Measurements from ENCODE around the gene TSPAN16.

DNA sequence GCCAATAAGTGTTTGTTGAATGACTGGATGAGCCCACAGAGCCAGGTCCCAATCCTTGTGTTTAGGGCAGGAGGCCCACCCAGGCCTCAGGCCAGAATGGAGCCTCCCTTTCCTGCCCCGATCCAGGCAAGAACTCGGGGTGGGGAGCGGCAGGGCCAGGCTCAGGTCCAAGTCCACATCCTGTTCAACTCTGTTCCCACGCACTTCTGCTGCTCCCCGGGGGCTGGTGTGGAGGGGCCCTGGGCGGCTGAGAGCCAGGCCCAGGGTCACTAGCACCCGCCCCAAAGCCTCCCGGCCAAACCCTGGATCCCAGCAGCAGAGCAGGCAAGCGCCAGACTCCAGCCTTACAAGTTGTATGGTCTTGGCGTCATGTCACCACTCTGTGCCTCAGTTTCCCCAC is 48.6 kb upstream of the TSPAN16 start:
- TF ChIP-seq, protein P1, sequence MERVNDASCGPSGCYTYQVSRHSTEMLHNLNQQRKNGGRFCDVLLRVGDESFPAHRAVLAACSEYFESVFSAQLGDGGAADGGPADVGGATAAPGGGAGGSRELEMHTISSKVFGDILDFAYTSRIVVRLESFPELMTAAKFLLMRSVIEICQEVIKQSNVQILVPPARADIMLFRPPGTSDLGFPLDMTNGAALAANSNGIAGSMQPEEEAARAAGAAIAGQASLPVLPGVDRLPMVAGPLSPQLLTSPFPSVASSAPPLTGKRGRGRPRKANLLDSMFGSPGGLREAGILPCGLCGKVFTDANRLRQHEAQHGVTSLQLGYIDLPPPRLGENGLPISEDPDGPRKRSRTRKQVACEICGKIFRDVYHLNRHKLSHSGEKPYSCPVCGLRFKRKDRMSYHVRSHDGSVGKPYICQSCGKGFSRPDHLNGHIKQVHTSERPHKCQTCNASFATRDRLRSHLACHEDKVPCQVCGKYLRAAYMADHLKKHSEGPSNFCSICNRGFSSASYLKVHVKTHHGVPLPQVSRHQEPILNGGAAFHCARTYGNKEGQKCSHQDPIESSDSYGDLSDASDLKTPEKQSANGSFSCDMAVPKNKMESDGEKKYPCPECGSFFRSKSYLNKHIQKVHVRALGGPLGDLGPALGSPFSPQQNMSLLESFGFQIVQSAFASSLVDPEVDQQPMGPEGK (CRISPR knock-in tag; IDR thresholded peaks at IDR 0.05; ENCODE audit: borderline replicate concordance): no peak
- TF ChIP-seq BACH2 (CRISPR knock-in tag; IDR thresholded peaks at IDR 0.05; ENCODE audit: borderline replicate concordance) (no peak), ZFP3 (CRISPR knock-in tag; IDR thresholded peaks at IDR 0.05) (no peak), ARNTL (CRISPR knock-in tag; IDR thresholded peaks at IDR 0.05; ENCODE audit: borderline replicate concordance, low read depth) (no peak), TOX (CRISPR knock-in tag; IDR thresholded peaks at IDR 0.05; ENCODE audit: borderline replicate concordance) (no peak)
- TF ChIP-seq, protein P2, sequence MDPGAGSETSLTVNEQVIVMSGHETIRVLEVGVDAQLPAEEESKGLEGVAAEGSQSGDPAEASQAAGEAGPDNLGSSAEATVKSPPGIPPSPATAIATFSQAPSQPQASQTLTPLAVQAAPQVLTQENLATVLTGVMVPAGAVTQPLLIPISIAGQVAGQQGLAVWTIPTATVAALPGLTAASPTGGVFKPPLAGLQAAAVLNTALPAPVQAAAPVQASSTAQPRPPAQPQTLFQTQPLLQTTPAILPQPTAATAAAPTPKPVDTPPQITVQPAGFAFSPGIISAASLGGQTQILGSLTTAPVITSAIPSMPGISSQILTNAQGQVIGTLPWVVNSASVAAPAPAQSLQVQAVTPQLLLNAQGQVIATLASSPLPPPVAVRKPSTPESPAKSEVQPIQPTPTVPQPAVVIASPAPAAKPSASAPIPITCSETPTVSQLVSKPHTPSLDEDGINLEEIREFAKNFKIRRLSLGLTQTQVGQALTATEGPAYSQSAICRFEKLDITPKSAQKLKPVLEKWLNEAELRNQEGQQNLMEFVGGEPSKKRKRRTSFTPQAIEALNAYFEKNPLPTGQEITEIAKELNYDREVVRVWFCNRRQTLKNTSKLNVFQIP (CRISPR knock-in tag; IDR thresholded peaks at IDR 0.05; ENCODE audit: borderline replicate concordance, low read depth): no peak
- TF ChIP-seq, protein P3, sequence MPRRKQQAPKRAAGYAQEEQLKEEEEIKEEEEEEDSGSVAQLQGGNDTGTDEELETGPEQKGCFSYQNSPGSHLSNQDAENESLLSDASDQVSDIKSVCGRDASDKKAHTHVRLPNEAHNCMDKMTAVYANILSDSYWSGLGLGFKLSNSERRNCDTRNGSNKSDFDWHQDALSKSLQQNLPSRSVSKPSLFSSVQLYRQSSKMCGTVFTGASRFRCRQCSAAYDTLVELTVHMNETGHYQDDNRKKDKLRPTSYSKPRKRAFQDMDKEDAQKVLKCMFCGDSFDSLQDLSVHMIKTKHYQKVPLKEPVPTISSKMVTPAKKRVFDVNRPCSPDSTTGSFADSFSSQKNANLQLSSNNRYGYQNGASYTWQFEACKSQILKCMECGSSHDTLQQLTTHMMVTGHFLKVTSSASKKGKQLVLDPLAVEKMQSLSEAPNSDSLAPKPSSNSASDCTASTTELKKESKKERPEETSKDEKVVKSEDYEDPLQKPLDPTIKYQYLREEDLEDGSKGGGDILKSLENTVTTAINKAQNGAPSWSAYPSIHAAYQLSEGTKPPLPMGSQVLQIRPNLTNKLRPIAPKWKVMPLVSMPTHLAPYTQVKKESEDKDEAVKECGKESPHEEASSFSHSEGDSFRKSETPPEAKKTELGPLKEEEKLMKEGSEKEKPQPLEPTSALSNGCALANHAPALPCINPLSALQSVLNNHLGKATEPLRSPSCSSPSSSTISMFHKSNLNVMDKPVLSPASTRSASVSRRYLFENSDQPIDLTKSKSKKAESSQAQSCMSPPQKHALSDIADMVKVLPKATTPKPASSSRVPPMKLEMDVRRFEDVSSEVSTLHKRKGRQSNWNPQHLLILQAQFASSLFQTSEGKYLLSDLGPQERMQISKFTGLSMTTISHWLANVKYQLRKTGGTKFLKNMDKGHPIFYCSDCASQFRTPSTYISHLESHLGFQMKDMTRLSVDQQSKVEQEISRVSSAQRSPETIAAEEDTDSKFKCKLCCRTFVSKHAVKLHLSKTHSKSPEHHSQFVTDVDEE (CRISPR knock-in tag; IDR thresholded peaks at IDR 0.05): no peak
